ENCODE data around the gene PXDN.

Gene PXDN

GRCh38 chr2:1635823-1636222 lies 108.5 kb downstream of the PXDN start:
- no peak for ATAC-seq
- TF ChIP-seq CSRNP3 (CRISPR knock-in tag; IDR thresholded peaks at IDR 0.05) (no peak), TOX (CRISPR knock-in tag; IDR thresholded peaks at IDR 0.05; ENCODE audit: borderline replicate concordance) (no peak), CREB5 (CRISPR knock-in tag; IDR thresholded peaks at IDR 0.05; ENCODE audit: low read depth) (no peak), CSDC2 (CRISPR knock-in tag; IDR thresholded peaks at IDR 0.05) (no peak), GLIS3 (CRISPR knock-in tag; IDR thresholded peaks at IDR 0.05) (no peak), ARNTL (CRISPR knock-in tag; IDR thresholded peaks at IDR 0.05; ENCODE audit: borderline replicate concordance, low read depth) (no peak), RARB (CRISPR knock-in tag; IDR thresholded peaks at IDR 0.05) (no peak), BACH2 (CRISPR knock-in tag; IDR thresholded peaks at IDR 0.05; ENCODE audit: borderline replicate concordance) (no peak), ZNF8 (CRISPR knock-in tag; IDR thresholded peaks at IDR 0.05) (no peak), ESRRG (CRISPR knock-in tag; IDR thresholded peaks at IDR 0.05) (no peak), ZC3H10 (CRISPR knock-in tag; IDR thresholded peaks at IDR 0.05) (no peak), ZNF70 (CRISPR knock-in tag; IDR thresholded peaks at IDR 0.05) (no peak), ZNF565 (CRISPR knock-in tag; conservative IDR thresholded peaks at IDR 0.05; ENCODE audit: low read depth) (no peak), PATZ1 (CRISPR knock-in tag; IDR thresholded peaks at IDR 0.05; ENCODE audit: borderline replicate concordance) (no peak), ISL1 (CRISPR knock-in tag; IDR thresholded peaks at IDR 0.05) (no peak)

- TF ChIP-seq BACH2 (CRISPR knock-in tag; IDR thresholded peaks at IDR 0.05; ENCODE audit: borderline replicate concordance) (no peak), CSRNP3 (CRISPR knock-in tag; IDR thresholded peaks at IDR 0.05) (no peak), PATZ1 (CRISPR knock-in tag; IDR thresholded peaks at IDR 0.05; ENCODE audit: borderline replicate concordance) (no peak), ZFP30 (CRISPR knock-in tag; IDR thresholded peaks at IDR 0.05) (no peak), ESRRG (CRISPR knock-in tag; IDR thresholded peaks at IDR 0.05) (no peak), TCF4 (CRISPR knock-in tag; IDR thresholded peaks at IDR 0.05; ENCODE audit: borderline replicate concordance) (no peak), POU6F1 (CRISPR knock-in tag; IDR thresholded peaks at IDR 0.05; ENCODE audit: borderline replicate concordance, low read depth) (no peak), CREB5 (CRISPR knock-in tag; IDR thresholded peaks at IDR 0.05; ENCODE audit: low read depth) (no peak), ARNTL (CRISPR knock-in tag; IDR thresholded peaks at IDR 0.05; ENCODE audit: borderline replicate concordance, low read depth) (no peak)
- ATAC-seq, result no peak
Observed at GRCh38 chr2:1634681-1635341, 109.5 kb downstream of the PXDN start.
